B cell (primary cell): ENCODE measurements around the gene SLC44A3.

Source experiments
- CTCF ChIP-seq: fragments of 200-600 bp; IDR thresholded peaks from one replicate; pipeline ENCODE4 v1.8.0; 2022; ENCODE audit warnings: antibody characterized with exemption, mild to moderate bottlenecking
- EZH2 ChIP-seq: IDR thresholded peaks from 2 replicates; pipeline ENCODE4 v1.6.1; 2012; ENCODE audit warnings: borderline replicate concordance, low read depth, mild to moderate bottlenecking, moderate library complexity, low read length; ENCODE audit not compliant: insufficient read depth, poor library complexity, severe bottlenecking

GRCh38 chr1:94854458-94855306 lies 34.5 kb downstream of the SLC44A3 start:
- TF ChIP-seq CTCF: peak; percentile 83
- TF ChIP-seq EZH2: no peak
